ENCODE measurements around the gene TPSAB1. TPM values are rescaled to one million over a fixed set of nuclear protein-coding genes. Genes with fewer than 3 reads are reported as not detected.

The TPSAB1 gene
- polyA plus RNA-seq, 3 donors: not detected

DNA sequence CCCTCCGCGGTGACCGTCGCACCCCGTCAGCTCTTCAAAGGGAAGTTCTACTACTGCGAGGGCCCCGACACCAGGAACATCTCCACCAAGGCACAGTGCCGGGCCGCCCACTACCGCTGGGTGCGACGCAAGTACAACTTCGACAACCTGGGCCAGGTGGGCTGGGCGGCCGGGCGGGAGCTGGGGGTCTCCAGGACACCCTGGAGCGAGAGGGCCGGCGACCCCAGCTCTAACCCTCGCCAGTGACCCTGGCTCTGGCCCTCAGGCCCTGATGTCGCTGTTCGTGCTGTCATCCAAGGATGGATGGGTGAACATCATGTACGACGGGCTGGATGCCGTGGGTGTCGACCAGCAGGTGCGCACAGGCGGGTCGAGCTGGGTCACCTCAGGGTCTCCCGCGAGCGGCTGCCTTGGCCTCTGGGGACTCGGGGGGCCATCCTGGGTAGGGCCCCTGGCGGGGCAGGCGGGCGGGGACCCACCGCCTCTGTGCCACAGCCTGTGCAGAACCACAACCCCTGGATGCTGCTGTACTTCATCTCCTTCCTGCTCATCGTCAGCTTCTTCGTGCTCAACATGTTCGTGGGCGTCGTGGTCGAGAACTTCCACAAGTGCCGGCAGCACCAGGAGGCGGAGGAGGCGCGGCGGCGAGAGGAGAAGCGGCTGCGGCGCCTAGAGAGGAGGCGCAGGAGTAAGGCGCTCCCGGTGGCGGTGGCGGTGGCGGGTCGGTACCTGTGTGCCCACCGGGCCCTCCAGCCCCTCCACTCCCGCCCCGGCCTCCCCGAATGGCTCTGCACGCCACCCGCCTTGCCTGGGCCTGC lies 28.8 kb upstream of the TPSAB1 start:
- Histone ChIP-seq H3K9ac (ENCODE audit: insufficient read depth, low read length, poor library complexity, severe bottlenecking) (no peak overlapping the region), H3K79me2 (ENCODE audit: insufficient read depth, low read length) (no peaks in the 10 kb centered on the region), H2AFZ (ENCODE audit: insufficient read depth, low read depth, low read length, poor library complexity, severe bottlenecking) (no peak overlapping the region), H3K9me3 (replicated peaks in 1 of 2; ENCODE audit: control insufficient read depth in 1 of 2, insufficient read depth in 1 of 2, low read length in 2 of 2) (no peaks in the 10 kb centered on the region), H3K36me3 (replicated peaks in 1 of 2; ENCODE audit: control insufficient read depth in 1 of 2, insufficient read depth in 2 of 2, low read length in 2 of 2) (no peaks in the 10 kb centered on the region), H3K27ac (ENCODE audit: low read depth in 1 of 2, low read length in 2 of 2) (no peak overlapping the region), H3K4me2 (replicated peaks; ENCODE audit: extremely low read depth, low read length, poor library complexity, severe bottlenecking) (no peak overlapping the region), H3K4me1 (ENCODE audit: control insufficient read depth in 1 of 2, insufficient read depth in 2 of 2, low read length in 2 of 2) (no peaks in the 10 kb centered on the region), H3K27me3 (ENCODE audit: control insufficient read depth in 2 of 2, insufficient read depth in 2 of 2, low read length in 2 of 2) (no peaks in the 10 kb centered on the region), H3K4me3 (replicated peaks in 1 of 3; ENCODE audit: low read depth in 2 of 3, low read length in 3 of 3) (no peak overlapping the region), H4K20me1 (ENCODE audit: insufficient read depth, low read length) (no peaks in the 10 kb centered on the region)
- 90% methylated on average over 62 of the region's 65 CpGs for WGBS (ENCODE audit: insufficient coverage)
- TF ChIP-seq CTCF (IDR thresholded peaks at IDR 0.05): no peak
- no peaks in the 10 kb centered on the region for H3K4me1 Mint-ChIP-seq
- no peak overlapping the region for H3K4me3 Mint-ChIP-seq
- peaks cover 0 to 3% (median 0%) of the 10 kb centered on the region in 7 donors for H3K9me3 Mint-ChIP-seq
- H3K36me3 Mint-ChIP-seq: no peaks in the 10 kb centered on the region
- H3K27me3 Mint-ChIP-seq (ENCODE audit: low read depth in 3 of 3): peaks cover 0 to 3% (median 0%) of the 10 kb centered on the region in 3 donors
- H3K27ac Mint-ChIP-seq: no peak overlapping the region
- no peak for DNase-seq
- intact Hi-C loops (cut with micrococcal nuclease): loop anchor here in 1 of 2 donors (10.0 kb wide), 1 partner anchor 53 kb away; no protein-coding TSS in a partner anchor

DNA sequence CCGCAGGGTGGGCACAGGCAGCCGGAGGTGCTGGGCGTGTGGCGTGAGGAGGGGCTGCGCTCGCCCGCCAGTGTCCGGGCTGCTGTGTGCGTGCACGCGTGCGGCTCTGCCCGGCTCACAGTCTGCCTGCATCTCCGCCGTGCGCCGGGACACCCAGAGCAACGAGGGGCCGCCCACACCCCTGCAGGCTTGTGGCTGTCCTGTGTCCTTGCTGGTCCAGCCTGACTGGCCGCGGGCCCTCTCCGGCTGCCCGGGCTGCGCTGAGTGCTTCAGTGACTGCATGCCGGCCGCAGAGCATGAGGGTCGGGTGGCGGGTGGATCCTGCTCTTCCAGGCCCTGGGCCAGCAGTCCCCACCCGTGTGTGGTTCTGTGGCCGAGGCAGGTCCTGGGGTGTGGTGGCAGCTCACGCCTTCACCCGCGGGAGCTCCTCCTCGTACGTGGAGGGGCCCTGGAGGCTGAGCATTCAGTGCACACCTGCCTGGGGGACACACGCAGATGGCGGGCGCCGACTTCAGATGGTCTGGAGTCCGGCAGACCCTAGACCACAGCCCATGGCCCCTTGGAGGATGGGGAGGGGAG lies 27.8 kb upstream of the TPSAB1 start:
- no peaks in the 10 kb centered on the region for H4K20me1 ChIP-seq (ENCODE audit: insufficient read depth, low read length)
- intact Hi-C loops (cut with micrococcal nuclease): loop anchor here in 1 of 2 donors (10.0 kb wide), 1 partner anchor 52 kb away; no protein-coding TSS in a partner anchor
- H3K9ac ChIP-seq (ENCODE audit: insufficient read depth, low read length, poor library complexity, severe bottlenecking): no peak overlapping the region
- no peaks in the 10 kb centered on the region for H3K27me3 ChIP-seq (ENCODE audit: control insufficient read depth in 2 of 2, insufficient read depth in 2 of 2, low read length in 2 of 2)
- no peaks in the 10 kb centered on the region for H3K4me1 ChIP-seq (ENCODE audit: control insufficient read depth in 1 of 2, insufficient read depth in 2 of 2, low read length in 2 of 2)
- no peak overlapping the region for H3K4me2 ChIP-seq (replicated peaks; ENCODE audit: extremely low read depth, low read length, poor library complexity, severe bottlenecking)
- WGBS (ENCODE audit: insufficient coverage): 94% methylated on average over 40 of the region's 40 CpGs
- Mint-ChIP-seq H3K9me3 (peaks cover 0 to 3% (median 0%) of the 10 kb centered on the region in 7 donors), H3K36me3 (no peaks in the 10 kb centered on the region), H3K4me3 (no peak overlapping the region), H3K27me3 (ENCODE audit: low read depth in 3 of 3) (peaks cover 0 to 4% (median 0%) of the 10 kb centered on the region in 3 donors), H3K27ac (no peak overlapping the region), H3K4me1 (no peaks in the 10 kb centered on the region)
- H3K79me2 ChIP-seq (ENCODE audit: insufficient read depth, low read length): no peaks in the 10 kb centered on the region
- H3K27ac ChIP-seq (ENCODE audit: low read depth in 1 of 2, low read length in 2 of 2): no peak overlapping the region
- no peak for DNase-seq
- TF ChIP-seq CTCF (IDR thresholded peaks at IDR 0.05): no peak
- H2AFZ ChIP-seq (ENCODE audit: insufficient read depth, low read depth, low read length, poor library complexity, severe bottlenecking): no peak overlapping the region
- H3K9me3 ChIP-seq (replicated peaks in 1 of 2; ENCODE audit: control insufficient read depth in 1 of 2, insufficient read depth in 1 of 2, low read length in 2 of 2): no peaks in the 10 kb centered on the region
- H3K4me3 ChIP-seq (replicated peaks in 1 of 3; ENCODE audit: low read depth in 2 of 3, low read length in 3 of 3): no peak overlapping the region
- H3K36me3 ChIP-seq (replicated peaks in 1 of 2; ENCODE audit: control insufficient read depth in 1 of 2, insufficient read depth in 2 of 2, low read length in 2 of 2): no peaks in the 10 kb centered on the region
